ENCODE results near the gene COPB2. TPM values are rescaled to one million over a fixed set of nuclear protein-coding genes. Genes with fewer than 3 reads are reported as not detected.

Gene COPB2
- total and polyA plus RNA-seq, 2 of the 8 experiments (the other 6 are each of a cell fraction or from before 2014, with no cell fraction given), result 40.3 to 119 TPM

GRCh38 chr3:139318826-139319225 is 70.6 kb downstream of the COPB2 start (continued):
- TF ChIP-seq SAP30 (IDR thresholded peaks at IDR 0.05; ENCODE audit: insufficient read depth, insufficient replicate concordance, low read length) (no peak), SIX5 (IDR thresholded peaks at IDR 0.05; ENCODE audit: low read depth, low read length) (no peak), CHD7 (IDR thresholded peaks at IDR 0.05; ENCODE audit: insufficient replicate concordance, low read length) (no peak), CTBP2 (IDR thresholded peaks at IDR 0.05; ENCODE audit: borderline replicate concordance, insufficient read depth, insufficient read length, low read length) (no peak), SIRT6 (IDR thresholded peaks at IDR 0.05; ENCODE audit: low read length) (no peak), TAF1 (IDR thresholded peaks at IDR 0.05; ENCODE audit: low read depth, low read length) (no peak), RNF2 (IDR thresholded peaks at IDR 0.05; ENCODE audit: borderline replicate concordance, low read depth, low read length, missing control alignments, poor library complexity, severe bottlenecking) (no peak), EP300 (IDR thresholded peaks at IDR 0.05; ENCODE audit: borderline replicate concordance in 1 of 2, low read depth in 2 of 2, low read length in 2 of 2) (no peak), NRF1 (IDR thresholded peaks at IDR 0.05; ENCODE audit: low read depth, low read length) (no peak)

All from H1 (cell line).